Heart left ventricle (tissue), 13 donors: ENCODE measurements around the gene GRAMD1C.

ENCODE experiments used
- POLR2A ChIP-seq, 2 donors: fragments of 450-650 bp; IDR thresholded peaks; one replicate each; pipeline ENCODE4 v1.6.1; 2017; ENCODE audit warnings: antibody characterized with exemption in 2 of 2, mild to moderate bottlenecking in 2 of 2, moderate library complexity in 2 of 2
- TF ChIP-seq, protein P1 (sequence below), 12 donors: fragments of 200-600 bp; sonication (generic) in 4 of 12; IDR thresholded peaks; one replicate each; pipeline versions ENCODE4 v1.5.0 to v1.8.0; 2018 to 2022; ENCODE audit warnings: antibody characterized with exemption in 12 of 12, mild to moderate bottlenecking in 5 of 12
- donor health status: ischemic (EF 13 %, LVEDD 7.1; RV severe dilation, severe dysfunction).
- donor health status: DM: no; HTN: yes; CAD: no.
- donor health status: DM: no; HTN: no; CAD: no.
- donor health status: ischemic (EF 25% LVEDD 6.9; RV normal size, moderate dysfunction).
- donor health status: ischemic (EF 25% LVEDD 5.7; RV mildly dilated, moderate dysfunction).
- donor health status: ischemic (EF 35%, LVEDD 5.7; RV mildly dilated, moderate dysfunction).
- donor health status: nonischemic (EF 11% LVEDD 7.7; RV severe dilation, severe dysfunction).
- donor health status: DM: yes; HTN: yes; CAD: no.
- donor health status: PGD.
- donor health status: ischemic (EF 29% LVEDD 5.4; RV normal size, mild dysfunction).
- donor health status: nonischemic (EF 23%, LVEDD 6.1; RV moderate dilation, normal function).

- TF ChIP-seq, protein P1, sequence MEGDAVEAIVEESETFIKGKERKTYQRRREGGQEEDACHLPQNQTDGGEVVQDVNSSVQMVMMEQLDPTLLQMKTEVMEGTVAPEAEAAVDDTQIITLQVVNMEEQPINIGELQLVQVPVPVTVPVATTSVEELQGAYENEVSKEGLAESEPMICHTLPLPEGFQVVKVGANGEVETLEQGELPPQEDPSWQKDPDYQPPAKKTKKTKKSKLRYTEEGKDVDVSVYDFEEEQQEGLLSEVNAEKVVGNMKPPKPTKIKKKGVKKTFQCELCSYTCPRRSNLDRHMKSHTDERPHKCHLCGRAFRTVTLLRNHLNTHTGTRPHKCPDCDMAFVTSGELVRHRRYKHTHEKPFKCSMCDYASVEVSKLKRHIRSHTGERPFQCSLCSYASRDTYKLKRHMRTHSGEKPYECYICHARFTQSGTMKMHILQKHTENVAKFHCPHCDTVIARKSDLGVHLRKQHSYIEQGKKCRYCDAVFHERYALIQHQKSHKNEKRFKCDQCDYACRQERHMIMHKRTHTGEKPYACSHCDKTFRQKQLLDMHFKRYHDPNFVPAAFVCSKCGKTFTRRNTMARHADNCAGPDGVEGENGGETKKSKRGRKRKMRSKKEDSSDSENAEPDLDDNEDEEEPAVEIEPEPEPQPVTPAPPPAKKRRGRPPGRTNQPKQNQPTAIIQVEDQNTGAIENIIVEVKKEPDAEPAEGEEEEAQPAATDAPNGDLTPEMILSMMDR (IDR thresholded peaks at IDR 0.05): no peak
- no peak for TF ChIP-seq POLR2A (IDR thresholded peaks at IDR 0.05)
Observed at GRCh38 chr3:113873814-113874526, 35.4 kb downstream of the GRAMD1C start.
